Suppressor macrophage (primary cell): ENCODE results near the gene TRIO.
"Not testable (repeated sequence)": the region's sequence is repeated elsewhere in the genome, so short reads cannot be mapped to it uniquely, and the experiment has no call there.

Experiments used
- DNase-seq, 4 experiments: peaks; one replicate each; pipeline ENCODE4 v3.0.0-alpha.2; 2020 to 2022

TRIO gene

GRCh38 chr5:14516901-14517300, 373.8 kb downstream of the TRIO start:
- no peak for DNase-seq

GRCh38 chr5:14518638-14519037, 375.5 kb downstream of the TRIO start:
- no peak for DNase-seq

GRCh38 chr5:14521748-14522147, 378.6 kb downstream of the TRIO start:
- no peak for DNase-seq

DNA sequence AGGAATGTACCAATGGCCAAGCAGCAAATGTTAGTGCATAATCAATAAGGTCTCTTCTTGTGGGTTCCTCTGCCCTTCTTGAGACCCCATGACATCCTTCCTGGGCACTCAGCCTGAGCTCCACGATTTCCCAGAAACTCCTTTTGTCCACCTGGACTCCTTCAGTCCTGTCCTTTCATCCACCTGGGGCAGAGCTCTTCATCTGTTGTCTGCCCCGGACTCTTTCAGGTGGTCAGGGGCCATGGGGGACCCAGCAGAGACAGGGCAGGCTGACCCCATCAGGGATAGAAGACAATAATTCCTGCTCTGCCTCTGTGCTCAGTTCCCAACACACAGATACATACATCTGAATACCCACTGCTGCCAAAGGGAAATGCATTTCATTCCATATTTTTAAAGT, 379.6 kb downstream of the TRIO start:
- DNase-seq, result no peak

- no peak for DNase-seq
Measured at GRCh38 chr5:14523243-14524034, 380.3 kb downstream of the TRIO start.

DNA sequence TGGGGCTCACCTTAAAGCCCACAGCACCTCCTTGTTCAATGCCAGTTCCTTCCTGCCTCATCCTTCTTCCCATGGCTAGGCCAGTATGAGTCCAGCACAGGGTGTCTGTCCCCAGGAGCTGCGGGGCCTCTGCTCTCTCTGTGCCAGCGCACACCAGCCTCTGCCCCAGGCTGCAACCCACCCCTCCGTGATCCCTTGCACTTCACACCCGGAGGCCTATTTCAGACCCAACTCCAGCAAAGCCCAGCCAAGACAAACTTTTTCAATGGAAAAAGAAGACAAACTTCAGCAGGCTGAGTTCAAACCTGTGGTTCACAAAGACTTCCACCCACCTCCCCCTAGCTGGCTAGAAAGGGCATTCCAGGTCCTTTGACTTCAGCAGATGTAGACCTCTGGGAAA, 382.3 kb downstream of the TRIO start:
- no peak for DNase-seq

- no peak for DNase-seq
Measured at GRCh38 chr5:14526493-14526892, 383.4 kb downstream of the TRIO start.

DNA sequence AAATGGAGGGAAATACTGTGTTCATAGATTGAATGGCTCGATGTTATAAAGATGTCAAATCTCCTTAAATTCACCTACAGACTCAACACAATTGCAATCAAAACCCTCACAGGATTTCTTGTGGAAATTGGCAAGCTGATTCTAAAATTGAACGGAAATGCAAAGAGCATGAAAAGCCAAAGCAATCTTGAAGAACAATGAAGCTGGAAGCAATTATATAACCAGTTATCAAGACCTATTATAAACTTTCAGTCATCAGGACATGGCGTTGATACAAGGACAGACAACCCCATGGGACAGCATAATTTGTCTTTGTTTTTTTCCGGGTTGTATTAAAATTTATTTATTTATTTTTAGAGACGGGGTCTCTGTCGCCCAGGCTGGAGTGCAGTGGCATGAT, 385.0 kb downstream of the TRIO start:
- DNase-seq, result no peak

- peak in 1 of 4 experiments; percentile 20 for DNase-seq
Measured at GRCh38 chr5:14528926-14529325, 385.8 kb downstream of the TRIO start.

DNA sequence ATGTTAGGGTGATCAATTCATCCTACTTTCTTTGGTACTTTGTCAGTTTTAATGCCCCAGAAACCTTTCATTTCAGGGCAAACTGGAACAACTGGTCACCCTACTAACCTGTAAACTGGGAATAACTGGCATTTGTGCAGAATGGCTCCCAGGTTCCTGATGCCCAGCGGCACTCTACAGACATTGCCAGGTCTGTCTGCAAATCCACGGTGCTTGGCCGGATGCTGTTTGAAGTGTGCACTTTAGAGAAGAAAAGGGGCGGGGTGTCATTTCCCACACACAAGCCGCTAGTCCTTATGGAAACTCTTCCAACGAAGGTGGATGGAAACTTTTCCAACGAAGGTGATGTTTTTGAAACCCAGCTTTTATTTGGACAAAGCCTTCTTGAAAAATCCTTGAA, 388.5 kb downstream of the TRIO start:
- DNase-seq, result no peak

- no peak for DNase-seq
Measured at GRCh38 chr5:14532180-14532579, 389.0 kb downstream of the TRIO start.

DNA sequence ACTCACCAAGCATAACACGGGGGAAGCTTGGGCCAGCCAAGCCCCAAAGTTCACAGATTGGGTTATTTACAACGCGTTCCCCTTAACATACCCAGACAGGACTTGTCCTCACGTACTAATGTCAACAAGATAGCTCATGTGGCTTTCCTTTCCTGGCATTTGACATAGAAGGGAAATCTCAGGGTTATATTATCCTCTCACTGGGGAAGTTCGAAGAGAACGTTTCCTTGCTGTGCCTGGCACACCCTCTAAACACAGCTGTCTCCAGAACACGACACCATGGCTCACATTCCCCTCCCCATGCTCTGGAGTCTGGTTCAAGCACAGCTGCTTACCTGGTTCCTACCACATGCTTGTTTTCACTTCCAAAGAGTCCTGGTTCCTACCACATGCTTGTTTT, 391.6 kb downstream of the TRIO start:
- DNase-seq, result peak in 2 of 4 experiments; percentile 11 to 41

GRCh38 chr5:14545308-14545707, 402.2 kb downstream of the TRIO start:
- peak; percentile 75 to 94 (median 87) for DNase-seq

DNA sequence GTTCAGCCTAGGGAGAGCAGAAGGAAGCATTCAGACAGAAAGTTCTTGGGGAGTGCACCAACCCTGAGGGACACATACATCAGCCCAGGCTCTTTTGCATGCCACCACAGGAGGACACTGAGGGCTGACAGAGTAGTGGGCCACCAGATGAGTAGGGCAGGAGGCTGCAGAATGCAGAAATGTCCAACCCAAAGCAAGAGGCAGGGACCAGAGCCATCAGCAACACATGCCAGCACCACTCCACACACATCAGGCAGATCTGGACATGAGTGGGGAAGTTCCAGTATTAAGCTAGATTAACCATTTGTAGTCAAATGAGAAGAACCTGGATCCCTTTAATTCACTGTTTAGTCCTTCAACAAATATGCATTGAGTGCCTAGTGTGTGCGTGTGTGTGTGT, 402.7 kb downstream of the TRIO start:
- peak in 3 of 4 experiments; percentile 32 to 50 (median 40) for DNase-seq

DNA sequence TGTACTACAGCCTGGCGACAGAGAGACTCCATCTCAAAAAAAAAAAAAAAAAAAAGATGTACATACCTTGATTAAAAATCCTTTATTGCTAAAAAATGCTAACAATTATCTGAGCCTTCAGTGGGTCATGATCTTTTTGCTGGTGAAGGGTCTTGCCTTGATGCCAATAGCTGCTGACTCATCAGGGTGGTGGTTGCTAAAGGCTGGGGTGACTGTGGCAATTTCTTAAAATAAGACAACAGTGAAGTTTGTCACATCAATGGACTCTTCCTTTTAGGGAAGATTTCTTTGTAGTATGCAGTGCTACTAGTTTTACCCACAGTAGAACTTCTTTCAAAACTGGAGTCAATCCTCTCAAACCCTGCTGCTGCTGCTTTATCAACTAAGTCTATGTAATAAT, 404.5 kb downstream of the TRIO start:
- peak in 1 of 4 experiments; percentile 36 for DNase-seq

DNA sequence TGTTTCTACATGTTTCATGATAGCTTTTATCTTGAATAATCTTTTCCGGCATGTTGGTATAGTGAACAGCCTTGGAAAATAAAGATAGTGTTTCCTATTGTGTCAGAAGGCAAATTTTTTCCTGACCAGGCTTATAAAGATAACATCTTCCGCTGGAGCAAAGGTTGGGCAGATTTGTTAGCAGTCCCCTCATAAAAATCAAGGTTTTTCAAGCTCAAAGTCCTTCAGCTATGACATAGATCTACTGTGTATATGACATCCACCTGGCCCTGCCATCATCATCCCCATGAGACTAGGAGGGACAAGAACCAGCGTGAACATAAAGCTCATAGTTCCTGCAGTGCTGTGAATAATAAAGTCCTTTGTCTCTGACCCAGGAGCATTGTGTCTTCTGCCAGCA, 408.1 kb downstream of the TRIO start:
- no peak for DNase-seq

GRCh38 chr5:14552017-14552416, 408.9 kb downstream of the TRIO start:
- peak; percentile 72 to 90 (median 81) for DNase-seq

GRCh38 chr5:14554288-14554687, 411.1 kb downstream of the TRIO start:
- not testable (repeated sequence) for DNase-seq

DNA sequence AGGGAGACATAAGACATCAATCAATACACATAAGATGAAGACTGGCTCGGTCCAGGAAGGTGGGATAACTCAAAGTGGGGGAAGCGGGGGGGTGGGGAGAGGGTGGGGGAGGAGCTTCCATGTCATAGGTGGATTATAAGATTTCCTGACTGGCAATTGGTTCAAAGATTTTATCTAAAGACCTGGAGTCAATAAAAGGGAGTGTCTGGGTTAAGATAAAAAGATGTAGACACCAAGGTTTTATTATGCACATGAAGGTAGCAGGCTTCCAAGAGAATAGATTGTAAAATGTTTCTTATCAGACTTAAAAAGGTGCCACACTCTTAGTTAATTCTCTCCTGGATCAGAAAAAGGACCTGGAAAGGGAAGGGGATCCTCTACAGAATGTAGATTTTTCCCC, 412.9 kb downstream of the TRIO start:
- no peak for DNase-seq

DNA sequence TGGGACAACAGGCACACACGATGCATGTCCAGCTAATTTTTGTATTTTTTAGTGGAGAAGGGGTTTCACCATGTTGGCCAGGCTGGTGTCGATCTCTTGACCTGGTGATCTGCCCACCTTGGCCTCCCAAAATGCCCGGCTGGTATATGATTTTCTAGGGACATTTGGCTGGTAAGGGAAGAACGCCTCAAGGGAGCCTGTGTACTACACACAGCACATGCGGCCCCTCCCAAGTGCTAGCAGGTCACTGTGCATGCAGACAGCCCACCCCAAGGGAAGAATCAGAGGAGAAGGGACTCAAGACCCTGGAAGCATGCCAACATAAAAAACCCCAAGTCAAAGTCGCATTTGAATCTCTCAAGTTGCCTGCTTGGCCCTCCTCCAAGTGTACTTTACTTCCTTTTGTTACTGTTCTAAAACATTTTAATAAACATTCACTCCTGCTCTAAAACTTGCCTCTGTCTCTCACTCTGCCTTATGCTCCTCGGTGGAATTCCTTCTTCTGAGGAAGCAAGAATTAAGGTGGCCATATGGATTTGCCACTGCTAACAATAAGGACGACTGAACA, 414.1 kb downstream of the TRIO start:
- peak; percentile 30 to 65 (median 42) for DNase-seq

- DNase-seq, result no peak
Measured at GRCh38 chr5:14557791-14558415, 414.8 kb downstream of the TRIO start.
